Cerebellar nuclear complex (tissue), 1 donor: ENCODE data around the gene VPS13D.
"Not testable (repeated sequence)": the region's sequence is repeated elsewhere in the genome, so short reads cannot be mapped to it uniquely, and the experiment has no call there.

ENCODE experiments used
- DNase-seq, 2 experiments: peaks; one replicate each; lab custom pipeline; 2025; lab: John Stamatoyannopoulos, UW

VPS13D gene

DNA sequence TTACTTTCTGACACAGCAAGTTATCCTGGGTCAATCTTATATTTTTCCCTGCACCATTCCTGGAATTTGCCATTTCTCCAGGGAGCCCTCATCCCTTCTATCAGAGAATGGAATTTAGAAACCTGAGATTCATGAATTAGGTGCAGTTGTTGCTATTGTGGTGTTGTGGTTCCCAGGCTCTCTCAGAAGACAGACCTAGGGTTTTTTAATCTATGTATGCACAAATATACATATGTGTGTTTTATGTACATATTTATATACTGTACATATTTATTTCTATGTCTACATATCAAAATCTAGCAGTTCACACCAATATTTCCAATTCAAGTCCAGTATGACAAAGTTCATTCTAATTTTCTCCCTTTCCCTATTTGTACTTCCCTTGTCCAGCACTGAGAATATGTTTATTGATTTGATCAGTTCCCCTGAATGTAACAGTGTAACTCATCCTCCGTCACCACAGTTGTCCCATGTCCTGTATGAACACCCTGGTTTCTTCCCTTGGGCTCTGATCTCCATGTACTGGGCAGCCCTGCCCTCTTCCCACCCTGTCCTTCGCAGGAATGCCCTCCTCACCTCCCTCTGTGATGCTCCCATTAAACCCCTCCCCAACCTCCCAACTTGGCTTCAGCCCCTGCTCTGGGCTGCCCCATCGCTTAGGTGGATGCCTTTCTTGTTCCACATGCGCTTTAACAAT, 145.5 kb downstream of the VPS13D start:
- no peak for DNase-seq

DNA sequence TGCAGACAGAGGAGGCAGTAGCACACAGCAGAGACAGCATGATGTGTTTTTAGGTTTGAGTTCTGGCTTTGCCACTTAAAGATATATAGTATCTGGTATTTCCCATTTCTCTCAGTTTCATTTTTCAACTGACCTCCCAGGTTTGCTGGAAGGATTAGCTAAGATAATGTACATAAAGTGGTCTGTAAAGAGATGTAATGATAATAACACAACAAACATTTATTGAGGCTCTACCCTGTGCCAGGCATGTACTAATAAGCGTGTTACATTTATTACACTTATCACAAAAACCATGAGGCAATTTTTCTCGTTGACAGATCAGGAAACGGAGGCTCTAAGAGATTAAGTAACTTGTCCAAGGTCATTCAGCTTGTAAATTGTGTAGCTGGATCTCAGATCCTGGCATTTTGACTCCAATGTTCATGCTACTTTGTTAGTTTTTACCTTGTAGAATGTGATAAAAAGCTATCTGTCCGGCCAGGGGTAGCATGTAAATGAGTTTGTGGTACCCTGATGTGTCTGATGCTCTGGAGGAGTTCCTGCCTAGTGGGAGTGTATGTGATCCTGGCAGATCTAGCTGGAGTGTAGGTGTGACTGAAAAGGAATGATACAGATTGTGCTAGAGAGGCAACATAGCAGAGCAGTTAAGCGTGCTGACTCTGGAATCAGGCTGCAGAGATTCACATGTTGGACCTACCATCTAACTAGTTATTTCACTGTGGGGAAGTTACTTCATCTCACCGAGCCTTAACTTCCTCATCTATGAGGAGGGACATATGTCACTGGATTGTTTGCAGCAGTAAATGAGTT, 146.6 kb downstream of the VPS13D start:
- DNase-seq, result no peak

DNA sequence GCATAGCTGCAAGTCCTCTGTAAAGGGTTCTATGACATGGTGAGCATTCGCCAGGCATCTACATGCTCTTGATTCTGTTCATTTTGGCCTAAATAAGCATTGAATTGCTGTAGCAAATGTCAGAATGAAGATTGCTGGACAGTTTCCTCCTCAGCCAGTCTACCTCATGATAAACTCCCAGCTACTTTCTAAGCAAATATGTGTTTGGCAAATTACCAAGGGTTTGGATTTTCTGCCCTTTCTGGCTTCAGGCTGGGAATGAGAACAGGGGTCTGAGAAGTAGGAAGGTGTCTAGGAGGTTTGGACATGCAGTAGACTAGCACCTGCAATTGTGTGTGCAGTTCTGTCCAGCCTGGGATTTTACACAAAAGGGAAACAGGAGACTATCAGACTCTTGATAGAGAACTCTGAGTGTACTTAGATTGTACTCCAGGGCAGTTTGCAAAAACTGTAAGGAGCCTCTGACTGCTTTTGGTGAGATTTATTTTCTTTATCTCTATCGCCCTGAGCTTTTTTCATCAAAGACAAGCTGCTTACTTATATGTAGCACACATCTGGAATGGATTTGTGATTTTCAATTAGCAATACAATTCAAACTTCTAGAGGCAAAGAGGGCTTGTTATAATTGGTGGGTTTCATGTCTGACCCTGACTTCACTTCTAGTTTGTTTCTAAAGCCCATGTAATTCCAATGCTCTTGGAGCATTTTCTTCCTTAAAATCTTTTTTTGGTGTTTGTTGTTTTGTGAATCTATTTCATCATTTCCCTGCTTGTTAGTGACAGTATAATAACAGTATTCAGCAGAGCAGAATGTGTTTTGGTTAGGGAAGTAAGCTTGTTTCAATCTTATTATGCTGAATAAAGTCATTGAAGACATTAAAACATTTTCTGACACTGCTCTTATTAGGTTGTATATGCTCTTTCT, 150.8 kb downstream of the VPS13D start:
- no peak for DNase-seq

DNA sequence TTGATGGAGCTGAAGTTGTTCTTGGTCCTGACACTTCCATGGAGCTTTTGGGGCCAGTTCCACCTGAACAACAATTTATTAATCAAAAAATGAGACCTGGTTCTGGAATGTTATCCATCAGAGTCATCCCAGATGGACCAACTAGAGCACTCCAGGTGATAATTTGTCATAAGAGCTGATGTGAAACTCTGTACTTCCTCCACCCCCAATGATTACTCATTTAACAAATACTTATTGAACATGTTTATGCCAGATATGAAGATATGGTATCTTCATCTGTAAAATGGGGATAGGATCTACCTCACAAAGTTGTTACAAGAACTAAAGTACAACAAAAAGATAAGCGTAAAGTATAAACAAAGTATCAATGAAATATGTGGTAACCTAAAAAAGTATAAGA, 153.2 kb downstream of the VPS13D start:
- no peak for DNase-seq

DNA sequence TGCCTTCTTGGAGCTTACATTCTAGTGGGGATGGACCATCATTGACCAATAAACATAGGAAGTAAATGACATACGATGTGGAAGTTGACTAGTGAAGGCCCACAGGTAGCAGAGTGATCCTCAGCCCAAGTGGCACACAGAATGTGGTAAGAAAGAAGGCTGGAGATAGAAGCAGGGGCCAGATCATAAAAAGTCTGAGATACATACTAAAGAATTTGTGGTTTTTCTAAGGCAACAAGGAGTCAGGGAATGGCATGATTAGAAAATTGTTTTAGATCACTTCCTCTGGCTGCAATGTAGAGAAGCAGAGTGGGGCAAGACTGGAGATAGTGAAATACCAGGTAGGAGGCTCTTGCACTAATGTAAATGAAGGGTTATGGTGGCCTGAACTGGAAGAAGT, 154.0 kb downstream of the VPS13D start:
- no peak for DNase-seq

DNA sequence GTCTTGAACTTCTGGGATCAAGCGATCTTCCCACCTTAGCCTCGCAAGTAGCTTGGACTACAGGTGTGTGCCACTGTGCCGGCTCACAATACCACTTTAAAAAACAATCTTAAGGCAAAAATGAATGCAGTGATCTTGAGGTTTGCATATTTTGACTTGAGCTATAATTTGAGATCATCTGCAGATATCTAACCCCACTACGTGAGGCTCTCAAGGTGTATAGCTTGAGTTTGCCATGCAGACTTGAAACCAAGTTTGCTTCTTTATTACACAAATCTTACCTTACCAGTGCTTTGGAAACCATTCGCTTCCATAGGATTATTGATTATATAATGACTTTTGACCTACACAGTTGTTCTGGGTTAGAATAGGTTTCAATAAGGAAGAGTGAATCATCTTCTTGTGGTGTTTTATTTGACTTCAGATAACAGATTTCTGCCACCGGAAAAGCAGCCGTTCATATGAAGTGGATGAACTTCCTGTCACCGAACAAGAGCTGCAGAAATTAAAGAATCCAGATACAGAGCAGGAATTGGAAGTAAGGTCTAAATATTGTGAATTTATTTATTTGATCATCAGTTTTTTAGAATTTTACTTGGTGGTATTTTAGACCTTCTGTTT, 155.1 kb downstream of the VPS13D start:
- DNase-seq, result no peak

DNA sequence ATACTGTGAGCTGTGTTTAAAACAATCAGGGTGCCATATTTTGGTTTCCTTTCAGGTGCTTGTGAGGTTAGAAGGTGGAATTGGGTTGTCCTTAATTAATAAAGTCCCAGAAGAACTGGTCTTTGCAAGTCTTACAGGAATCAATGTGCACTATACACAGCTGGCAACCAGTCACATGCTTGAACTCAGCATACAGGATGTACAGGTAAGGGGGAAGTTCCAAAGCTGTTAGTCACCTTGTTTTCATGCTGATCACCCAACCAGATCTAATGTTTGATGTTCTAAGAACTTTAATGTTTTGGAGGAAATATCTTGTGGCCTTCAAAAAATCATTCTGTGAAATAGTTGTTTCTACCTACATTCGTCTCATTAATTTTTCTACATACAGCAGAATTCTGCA, 156.3 kb downstream of the VPS13D start:
- DNase-seq, result no peak

DNA sequence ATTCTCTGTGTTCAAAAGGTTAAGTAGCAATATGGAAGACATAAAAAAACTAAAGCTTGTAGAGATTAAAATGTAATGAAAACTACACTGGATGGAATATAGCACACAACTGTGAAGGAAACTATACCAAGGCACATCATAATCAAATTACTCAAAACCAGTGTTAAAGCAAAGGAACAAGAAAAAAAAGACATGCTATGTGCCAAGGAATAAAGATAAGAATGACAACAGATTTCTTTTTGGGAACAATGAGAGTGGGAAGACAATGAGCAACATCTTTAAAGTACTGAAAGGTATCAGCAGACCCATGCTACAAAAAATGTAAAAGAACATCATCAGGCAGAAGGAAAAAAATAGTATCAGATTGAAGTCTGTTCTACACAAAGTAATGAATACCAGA, 157.8 kb downstream of the VPS13D start:
- DNase-seq, result no peak

DNA sequence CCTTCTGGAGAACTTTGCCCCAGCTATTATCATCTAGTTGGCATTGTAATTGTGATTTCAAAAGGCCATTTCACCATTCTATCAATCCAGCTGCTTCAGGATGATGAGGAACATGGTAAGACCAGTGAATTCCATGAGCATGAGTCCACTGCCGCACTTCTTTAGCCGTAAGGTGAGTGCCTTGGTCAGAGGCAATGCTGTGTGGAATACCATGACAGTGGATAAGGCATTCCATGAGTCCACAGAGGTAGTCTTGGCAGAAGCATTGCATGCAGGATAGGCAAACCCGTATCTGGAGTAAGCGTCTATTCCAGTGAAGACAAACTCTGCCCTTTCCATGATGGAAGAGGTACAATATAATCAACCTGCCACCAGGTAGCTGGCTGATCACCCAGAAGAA, 160.5 kb downstream of the VPS13D start:
- not testable (repeated sequence) for DNase-seq

DNA sequence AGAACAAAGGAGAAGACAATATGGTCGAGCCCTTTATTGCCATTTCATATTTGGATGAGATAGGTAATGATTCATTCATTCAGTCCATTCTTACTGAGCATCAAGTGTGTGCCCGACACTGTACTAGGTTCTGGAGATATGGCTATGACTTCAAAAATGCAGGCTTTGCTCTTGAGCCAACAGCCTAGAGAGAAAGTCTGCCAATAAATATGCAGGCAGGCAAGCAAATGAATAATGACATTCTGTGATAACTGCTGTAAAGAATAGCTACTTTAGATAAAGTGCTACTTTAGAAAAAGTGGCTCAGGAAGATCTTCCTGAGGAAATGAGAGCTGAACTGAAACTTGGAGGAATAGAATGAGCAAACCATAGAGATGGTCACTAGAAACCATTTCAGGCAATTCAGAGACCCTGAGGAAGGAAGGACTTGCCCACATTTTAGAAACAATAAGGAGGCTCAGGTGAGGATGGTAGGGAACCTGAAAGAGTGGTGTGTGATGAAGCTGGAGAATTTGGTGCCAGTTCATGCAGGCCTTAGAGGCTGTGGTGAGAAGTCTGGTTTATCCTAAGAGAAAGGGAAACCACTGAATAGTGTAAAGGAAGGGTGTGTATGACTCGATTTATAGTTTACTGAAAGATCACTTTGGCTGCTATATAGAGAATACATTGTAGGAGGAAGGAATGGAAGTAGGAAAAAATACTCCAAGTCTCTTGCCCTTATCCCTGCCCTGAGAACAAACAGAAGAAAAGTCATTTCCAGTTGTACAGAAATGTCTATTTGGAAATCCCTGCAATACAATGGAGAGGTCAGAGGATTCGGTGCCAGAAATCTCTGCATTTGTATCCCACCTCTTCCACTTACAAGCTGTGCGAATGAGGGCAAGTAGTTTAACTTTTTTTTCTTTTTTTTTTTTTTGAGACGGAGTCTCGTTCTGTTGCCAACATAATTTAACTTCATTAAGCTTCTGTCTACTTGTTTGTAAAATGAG, 167.9 kb downstream of the VPS13D start:
- no peak for DNase-seq

DNA sequence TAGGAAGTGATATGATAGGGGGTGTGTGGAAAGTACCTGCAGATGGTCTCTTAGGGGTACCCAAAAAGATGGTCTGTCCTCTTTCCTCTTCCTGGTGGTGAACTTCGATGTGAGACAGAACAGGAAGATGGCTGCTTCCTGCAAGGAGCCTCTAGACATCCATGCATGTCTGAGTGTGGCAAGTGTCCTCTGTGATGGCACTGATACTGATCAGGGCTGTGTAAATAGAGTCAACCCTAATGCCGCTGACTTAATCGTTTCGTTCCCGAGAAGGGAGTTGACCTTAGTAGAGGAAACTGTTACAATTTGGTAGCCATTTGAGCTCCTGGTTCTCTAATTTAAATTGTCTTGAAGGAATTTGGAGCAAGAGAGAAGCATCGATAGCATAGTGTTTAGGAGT, 168.6 kb downstream of the VPS13D start:
- DNase-seq, result no peak

DNA sequence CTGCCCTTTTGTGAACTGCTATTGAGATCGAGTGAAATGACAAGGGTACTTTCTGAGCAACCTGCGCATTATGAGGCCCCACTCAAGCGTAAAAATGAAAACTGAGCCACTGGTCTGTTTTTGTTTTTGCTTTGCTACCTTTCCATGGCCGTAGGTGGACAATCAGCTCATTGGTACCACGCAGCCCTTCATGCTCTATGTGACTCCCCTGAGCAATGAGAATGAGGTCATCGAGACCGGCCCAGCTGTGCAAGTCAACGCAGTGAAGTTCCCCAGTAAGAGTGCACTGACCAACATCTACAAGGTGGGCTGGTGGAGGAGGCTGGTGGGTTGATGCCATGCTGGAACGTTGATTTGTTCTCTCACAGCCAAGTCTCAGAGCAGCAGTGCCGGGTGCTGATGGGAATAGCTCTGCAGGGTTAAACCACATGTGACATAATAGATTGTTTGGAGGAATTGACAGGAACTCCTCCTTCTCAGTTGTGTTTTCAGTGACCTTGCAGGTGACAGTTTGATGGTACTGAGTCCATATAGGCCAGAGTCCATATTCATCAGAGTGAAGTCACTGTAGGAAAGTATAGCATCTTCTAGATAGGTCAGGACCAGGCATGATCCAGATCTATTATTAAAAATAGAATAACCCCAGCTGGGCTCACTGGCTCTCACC, 170.3 kb downstream of the VPS13D start:
- DNase-seq, result no peak

DNA sequence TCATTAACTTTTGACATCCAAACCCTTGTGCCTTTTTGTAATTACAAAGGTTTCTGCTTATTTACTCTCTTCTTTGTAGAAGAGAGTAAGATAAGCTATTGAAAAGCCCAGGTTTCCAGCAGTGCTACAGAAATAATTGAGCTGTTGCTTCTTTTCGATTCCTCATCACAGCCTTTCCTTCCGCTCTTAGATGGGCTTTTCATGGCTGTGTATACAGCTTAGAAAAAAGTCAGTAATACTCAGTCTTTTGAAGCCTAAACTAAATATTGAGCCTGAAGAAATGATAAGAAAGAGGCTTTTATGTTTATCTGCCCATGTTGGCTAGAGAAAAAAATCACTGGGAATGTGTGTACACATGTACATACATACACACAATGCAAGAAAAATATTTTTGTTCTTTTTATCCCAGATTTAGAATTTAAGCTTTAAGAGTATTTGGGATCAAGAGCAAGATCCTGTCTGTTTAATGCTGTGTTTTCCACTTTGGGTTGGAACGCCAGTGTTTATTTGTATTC, 172.4 kb downstream of the VPS13D start:
- DNase-seq, result no peak

DNA sequence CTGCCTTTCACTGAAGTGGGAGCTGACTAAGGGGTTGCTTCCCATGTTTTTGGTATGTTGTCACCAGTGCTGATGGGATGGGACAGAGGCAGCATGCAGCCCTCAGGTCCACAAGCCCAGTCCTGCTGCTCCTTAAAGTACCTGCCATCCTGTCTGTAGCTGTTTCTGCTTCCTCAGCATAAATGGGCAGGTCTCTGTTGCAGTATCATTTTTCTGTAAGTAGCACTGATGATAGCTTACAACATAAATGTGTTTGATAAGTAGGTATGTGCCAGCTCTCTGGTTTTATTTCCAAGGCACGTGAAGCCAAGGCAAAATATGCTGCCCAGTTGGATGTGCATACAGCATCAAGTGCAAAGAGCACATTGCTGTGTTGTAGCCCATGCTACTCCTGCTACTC, 173.0 kb downstream of the VPS13D start:
- DNase-seq, result no peak

DNA sequence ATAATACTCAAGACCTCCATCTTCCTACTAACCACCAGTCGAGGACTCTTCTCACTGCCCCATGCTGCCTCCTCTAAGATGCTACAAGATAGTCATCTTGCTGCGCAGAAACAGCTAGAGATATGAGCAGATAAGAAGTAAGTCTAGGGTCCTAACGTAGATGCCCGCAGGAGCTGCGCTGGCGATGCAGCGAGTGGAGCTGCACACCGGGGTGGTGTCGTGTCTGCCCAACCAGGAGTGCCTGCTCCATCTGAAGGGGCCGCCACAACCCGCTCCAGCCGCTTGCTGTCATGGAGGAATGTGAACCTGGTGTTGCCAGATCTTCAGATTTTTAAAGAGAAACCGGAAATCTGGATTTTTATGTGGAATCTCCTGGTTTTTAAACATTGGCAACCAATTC, 175.1 kb downstream of the VPS13D start:
- DNase-seq, result no peak

DNA sequence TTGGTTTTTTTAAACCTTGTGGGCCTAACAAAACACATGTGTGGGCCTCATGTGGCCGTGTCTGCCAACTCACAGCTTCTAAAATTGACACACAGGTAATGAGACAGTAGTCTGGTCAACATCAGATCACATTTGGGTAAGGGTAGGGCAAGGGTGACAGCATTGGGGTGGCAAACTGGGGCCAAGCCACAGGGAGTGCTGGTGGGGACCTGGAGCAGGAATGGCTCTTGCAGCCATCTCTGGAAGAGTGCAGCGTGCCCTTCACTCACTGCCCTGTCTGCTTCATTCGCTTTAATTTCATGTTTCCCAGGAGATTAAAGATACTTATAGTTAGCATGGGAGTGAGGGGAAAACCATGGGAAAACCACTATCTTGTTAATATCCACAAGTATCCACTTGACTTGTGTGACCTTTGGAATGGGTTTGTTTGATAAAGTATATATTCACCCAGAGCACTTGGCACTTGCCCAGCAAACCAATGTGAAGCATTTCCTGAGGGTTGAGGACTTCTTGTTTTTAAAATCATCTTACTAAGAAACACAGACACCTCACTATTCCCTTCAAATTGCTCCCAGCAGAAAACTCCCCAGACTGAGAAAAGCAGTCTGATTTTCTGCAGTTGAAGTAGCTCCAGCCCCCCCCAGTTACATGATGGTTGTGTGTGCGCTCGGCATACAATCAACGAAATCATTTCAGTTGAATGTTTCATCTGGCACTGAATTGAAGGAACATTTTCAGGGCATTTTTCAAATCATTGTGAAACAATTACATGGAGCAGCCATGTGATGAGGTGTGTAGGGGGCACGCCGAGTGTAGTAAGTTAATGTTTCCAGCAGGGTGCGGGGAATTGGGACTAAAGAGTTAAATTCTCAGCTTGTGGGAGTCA, 175.7 kb downstream of the VPS13D start:
- DNase-seq, result no peak

DNA sequence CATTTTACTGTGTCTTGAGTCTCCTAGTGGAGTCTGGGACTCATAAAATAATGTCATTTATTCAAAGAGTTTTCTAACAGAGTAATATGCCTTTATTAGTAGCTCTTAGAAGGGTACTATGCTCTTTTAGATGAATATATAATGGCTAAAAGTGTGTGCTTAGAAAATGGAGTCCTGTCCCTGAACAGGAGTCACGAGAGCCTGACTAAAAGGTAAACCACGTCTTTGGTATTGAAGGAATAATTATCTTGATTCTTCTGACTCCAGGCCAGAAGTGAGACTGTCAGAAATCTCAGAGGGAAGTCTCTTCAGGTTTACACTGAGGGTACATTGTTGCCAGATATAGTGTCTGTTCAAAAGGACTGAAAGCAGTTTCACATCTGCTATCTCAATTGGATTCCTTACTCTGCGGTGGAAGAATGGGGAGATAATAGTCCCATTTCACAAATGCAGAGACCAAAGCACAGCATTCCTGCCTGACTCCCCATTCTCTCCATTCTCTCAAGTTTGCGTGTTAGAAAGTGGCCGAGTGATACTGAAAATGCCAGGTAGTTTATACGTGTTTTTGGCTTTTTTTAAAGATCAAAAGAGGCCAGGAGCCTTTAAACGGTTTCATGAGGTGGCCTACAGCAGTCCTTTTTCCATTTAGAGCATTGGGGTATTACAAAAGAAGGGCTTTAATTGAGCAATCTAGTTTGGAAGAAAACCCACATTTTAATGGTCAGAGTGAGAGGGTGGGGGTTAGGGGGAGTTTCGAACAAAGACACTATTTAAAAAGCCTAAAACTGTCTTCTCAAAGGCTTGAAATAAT, 176.6 kb downstream of the VPS13D start:
- DNase-seq, result no peak
